MG63 (cell line): ENCODE data around the gene FEZF1. TPM values are rescaled to one million over a fixed set of nuclear protein-coding genes. Genes with fewer than 3 reads are reported as not detected.

Experiments used
- DNase-seq: peaks from one replicate; pipeline ENCODE4 v3.0.0-alpha.2; 2020
- H3K27me3 ChIP-seq: fragments of 250-450 bp; sonication (Bioruptor Pico); 2 replicates; pipeline ENCODE4 v1.5.1; 2020; ENCODE audit warnings: mild to moderate bottlenecking, moderate library complexity
- H3K36me3 ChIP-seq: fragments of 250-450 bp; sonication (Bioruptor Pico); 2 replicates; pipeline ENCODE4 v1.5.1; 2020; ENCODE audit warnings: mild to moderate bottlenecking, moderate library complexity
- H3K4me3 ChIP-seq: fragments of 250-450 bp; sonication (Bioruptor Pico); 2 replicates; pipeline ENCODE4 v1.5.1; 2020; ENCODE audit warnings: mild to moderate bottlenecking, moderate library complexity
- H3K9me3 ChIP-seq: fragments of 250-450 bp; sonication (Bioruptor Pico); 2 replicates; pipeline ENCODE4 v1.5.1; 2020; ENCODE audit warnings: mild to moderate bottlenecking, moderate library complexity
- total RNA-seq: library from RNA; depleted of rRNA; stranded (reverse); fragments of >200 nt; shearing (Covaris generic); gene quantifications from 2 replicates; pipeline ENCODE4 v1.2.3, GENCODE V29; 2014; ENCODE audit warnings: low replicate concordance; rRNA removed

The FEZF1 gene
- total RNA-seq = not detected in 2 replicates

- no peaks in the 10 kb centered on the region for H3K9me3 ChIP-seq
- 0 out of 2 replicates have a peak, but pooled peaks cover 3% of the 10 kb centered on the region for H3K27me3 ChIP-seq
- DNase-seq = no peak
- no peaks in the 10 kb centered on the region for H3K36me3 ChIP-seq
- H3K4me3 ChIP-seq = peak within 1 kb of the TSS; percentile 18; the same call in 1 of the 2 replicates
Observed at GRCh38 chr7:122304319-122304975, at the start of gene FEZF1. TSS of gene FEZF1 (minus strand) at chr7:122304750. CDS start at chr7:122304437, 313 bp downstream.

- no peak overlapping the region for H3K4me3 ChIP-seq
Observed at GRCh38 chr7:122352454-122352853, 47.9 kb upstream of the FEZF1 start.

DNA sequence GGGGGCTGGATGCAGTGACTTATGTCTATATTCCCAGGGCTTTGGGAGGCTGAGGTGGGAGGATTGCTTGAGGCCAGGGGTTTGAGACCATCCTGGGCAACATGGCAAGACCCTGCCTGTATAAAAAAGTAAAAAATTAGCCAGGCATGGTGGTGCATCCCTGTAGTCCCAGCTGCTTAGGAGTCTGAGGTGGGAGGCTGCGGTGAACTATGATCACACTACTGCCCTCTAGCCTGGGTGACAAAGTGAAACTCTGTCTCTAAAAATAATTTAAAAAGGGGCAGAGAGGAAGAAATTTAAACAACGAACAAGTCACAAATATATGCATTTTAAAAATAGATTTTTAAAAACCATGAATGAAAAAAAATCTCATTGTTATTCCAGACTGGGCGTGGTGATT lies 46.2 kb upstream of the FEZF1 start:
- Histone ChIP-seq H3K27me3 (no peaks in the 10 kb centered on the region), H3K9me3 (no peaks in the 10 kb centered on the region), H3K36me3 (no peaks in the 10 kb centered on the region), H3K4me3 (no peak overlapping the region)
- DNase-seq = no peak

More at GRCh38 chr7:122352454-122352853, 47.9 kb upstream of the FEZF1 start:
- no peaks in the 10 kb centered on the region for H3K36me3 ChIP-seq
- H3K27me3 ChIP-seq = no peaks in the 10 kb centered on the region
- no peak for DNase-seq
- no peaks in the 10 kb centered on the region for H3K9me3 ChIP-seq

- no peaks in the 10 kb centered on the region for H3K36me3 ChIP-seq
Observed at GRCh38 chr7:122344303-122344620, 39.7 kb upstream of the FEZF1 start.

DNA sequence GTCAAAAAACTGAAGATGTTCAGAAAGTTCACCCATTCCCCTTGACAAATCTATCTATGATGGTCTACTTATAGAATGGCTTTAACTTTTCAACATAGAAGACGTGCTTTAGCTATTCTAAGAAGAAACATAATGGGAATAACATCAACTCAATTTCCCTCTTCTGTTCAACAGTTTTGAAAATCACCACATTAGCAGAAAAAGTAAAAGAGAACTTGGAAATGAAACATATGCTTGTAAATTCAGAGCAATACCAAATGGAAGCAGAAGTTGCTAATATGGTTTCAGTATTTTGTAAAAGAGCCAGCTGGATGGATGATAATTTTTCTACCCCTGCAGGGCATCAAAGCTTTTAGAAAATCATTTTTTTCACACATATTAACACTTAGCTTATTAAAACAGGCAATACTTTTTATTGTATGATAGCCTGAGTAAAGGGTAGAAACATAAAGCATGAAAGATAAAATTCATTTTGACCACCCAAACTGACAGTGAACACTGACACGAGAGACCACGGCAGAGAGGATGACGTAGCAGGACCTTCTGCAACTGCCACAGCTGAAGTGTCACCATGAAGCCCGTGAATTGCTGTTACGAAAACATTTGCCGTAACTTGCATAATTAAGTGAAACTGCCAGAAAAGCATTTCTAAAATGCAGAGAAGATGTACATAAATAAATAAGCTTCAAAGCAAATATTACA lies 39.2 kb upstream of the FEZF1 start:
- H3K4me3 ChIP-seq = no peak overlapping the region
- H3K36me3 ChIP-seq = no peaks in the 10 kb centered on the region
- H3K9me3 ChIP-seq = no peaks in the 10 kb centered on the region
- H3K27me3 ChIP-seq = no peaks in the 10 kb centered on the region
- no peak for DNase-seq

More at GRCh38 chr7:122344303-122344620, 39.7 kb upstream of the FEZF1 start:
- Histone ChIP-seq H3K27me3 (no peaks in the 10 kb centered on the region), H3K9me3 (no peaks in the 10 kb centered on the region), H3K4me3 (no peak overlapping the region)
- no peak for DNase-seq

DNA sequence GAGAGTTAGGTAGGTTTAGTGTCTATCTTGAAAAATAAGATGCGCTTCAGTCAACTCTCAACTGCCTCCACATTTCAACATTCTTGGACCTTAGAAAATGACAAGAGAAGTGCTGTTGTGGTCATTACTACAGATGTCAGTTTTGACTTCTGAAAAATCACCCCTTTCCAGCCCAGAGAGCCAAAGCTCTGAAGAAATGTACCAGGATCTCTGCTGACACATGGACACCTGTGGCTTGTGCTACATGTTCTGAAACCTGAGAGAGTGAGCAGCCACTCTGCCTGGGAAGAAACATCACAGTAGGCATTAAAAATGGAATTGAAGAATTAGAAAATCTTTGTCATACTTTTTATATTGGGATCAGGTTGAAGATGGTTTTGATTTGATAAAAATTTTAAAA lies 35.9 kb upstream of the FEZF1 start:
- Histone ChIP-seq H3K36me3 (no peaks in the 10 kb centered on the region), H3K4me3 (no peak overlapping the region), H3K27me3 (no peaks in the 10 kb centered on the region), H3K9me3 (no peaks in the 10 kb centered on the region)
- DNase-seq = no peak

GRCh38 chr7:122339145-122339904 lies 34.8 kb upstream of the FEZF1 start:
- no peaks in the 10 kb centered on the region for H3K27me3 ChIP-seq
- H3K4me3 ChIP-seq = no peak overlapping the region
- no peaks in the 10 kb centered on the region for H3K36me3 ChIP-seq
- no peaks in the 10 kb centered on the region for H3K9me3 ChIP-seq
- DNase-seq = no peak

DNA sequence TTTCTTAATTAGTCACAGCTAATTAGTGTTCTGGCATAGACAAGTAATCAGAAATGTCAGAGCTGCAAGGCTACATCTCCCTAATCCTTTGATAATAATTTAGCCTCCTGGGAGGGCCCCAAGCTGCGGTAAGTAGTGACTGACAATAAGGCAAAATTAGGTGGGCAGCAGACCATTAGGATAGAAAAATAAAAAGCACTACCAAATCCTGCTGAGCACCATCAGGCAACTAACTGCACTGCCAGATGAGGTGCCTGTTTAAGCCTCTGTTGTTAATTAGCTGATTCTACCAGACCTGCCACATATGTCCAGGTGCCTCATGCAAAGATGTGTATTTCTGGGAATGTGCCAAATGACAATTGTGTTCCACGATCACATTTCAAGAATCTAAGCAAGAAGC lies 32.5 kb upstream of the FEZF1 start:
- H3K9me3 ChIP-seq = no peaks in the 10 kb centered on the region
- no peaks in the 10 kb centered on the region for H3K36me3 ChIP-seq
- H3K27me3 ChIP-seq = no peaks in the 10 kb centered on the region
- H3K4me3 ChIP-seq = no peak overlapping the region
- no peak for DNase-seq

DNA sequence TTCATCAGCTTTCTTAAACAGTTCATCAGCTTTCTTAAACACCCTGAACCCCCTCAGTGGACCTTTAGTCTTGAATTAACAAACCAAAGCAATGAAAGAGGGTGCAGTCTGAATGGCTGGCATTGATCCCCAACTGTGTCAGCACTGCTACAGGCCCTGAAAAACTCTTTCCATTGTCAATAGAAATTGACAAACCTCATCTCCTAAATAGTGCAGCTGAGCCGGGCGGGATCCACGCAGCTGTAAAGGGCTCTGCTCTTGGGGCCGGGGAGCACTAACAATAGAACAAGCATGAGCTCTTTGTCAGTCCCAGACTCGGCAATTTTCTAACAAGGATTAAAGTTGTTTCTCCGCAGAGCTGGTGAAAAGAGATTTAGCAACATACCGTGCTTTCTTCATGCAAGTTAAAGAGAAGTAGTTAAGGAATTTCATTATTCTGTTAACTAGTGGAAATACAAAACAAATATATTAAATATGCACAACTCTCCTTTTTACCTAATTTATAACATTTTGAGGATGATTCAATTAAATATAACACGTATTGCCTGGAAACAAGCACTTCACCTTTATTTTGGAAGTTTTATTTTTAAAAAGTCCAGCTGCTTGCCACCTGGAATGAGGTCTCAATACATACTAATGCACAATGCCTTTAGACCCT lies 24.7 kb upstream of the FEZF1 start:
- Histone ChIP-seq H3K9me3 (no peaks in the 10 kb centered on the region), H3K27me3 (no peaks in the 10 kb centered on the region), H3K4me3 (no peak overlapping the region), H3K36me3 (no peaks in the 10 kb centered on the region)
- DNase-seq = no peak

DNA sequence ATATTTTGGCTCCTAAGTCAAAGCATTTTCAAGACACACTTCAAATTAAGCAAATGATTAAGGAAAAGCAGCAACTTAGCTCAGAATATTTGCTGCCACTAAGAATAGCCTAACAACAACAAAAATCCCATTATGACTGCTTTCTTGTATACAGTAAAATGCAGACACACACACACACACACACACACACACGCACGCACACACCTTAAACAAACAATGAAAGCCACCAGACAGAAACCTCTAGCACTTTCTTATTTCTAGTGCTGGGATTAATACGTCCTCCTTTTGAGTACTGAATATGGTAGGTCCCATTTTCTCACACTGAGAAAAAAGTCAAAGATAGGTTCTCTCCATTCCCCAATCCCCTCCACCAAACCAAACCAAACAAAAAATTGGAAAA lies 23.4 kb upstream of the FEZF1 start:
- no peak for DNase-seq
- H3K27me3 ChIP-seq = no peaks in the 10 kb centered on the region

GRCh38 chr7:122316467-122317388 lies 12.2 kb upstream of the FEZF1 start:
- no peaks in the 10 kb centered on the region for H3K36me3 ChIP-seq
- no peaks in the 10 kb centered on the region for H3K27me3 ChIP-seq
- DNase-seq = no peak
- H3K9me3 ChIP-seq = no peaks in the 10 kb centered on the region
- H3K4me3 ChIP-seq = no peak overlapping the region

More for the DNA sequence above, 23.4 kb upstream of the FEZF1 start:
- Histone ChIP-seq H3K9me3 (no peaks in the 10 kb centered on the region), H3K4me3 (no peak overlapping the region), H3K36me3 (no peaks in the 10 kb centered on the region)

DNA sequence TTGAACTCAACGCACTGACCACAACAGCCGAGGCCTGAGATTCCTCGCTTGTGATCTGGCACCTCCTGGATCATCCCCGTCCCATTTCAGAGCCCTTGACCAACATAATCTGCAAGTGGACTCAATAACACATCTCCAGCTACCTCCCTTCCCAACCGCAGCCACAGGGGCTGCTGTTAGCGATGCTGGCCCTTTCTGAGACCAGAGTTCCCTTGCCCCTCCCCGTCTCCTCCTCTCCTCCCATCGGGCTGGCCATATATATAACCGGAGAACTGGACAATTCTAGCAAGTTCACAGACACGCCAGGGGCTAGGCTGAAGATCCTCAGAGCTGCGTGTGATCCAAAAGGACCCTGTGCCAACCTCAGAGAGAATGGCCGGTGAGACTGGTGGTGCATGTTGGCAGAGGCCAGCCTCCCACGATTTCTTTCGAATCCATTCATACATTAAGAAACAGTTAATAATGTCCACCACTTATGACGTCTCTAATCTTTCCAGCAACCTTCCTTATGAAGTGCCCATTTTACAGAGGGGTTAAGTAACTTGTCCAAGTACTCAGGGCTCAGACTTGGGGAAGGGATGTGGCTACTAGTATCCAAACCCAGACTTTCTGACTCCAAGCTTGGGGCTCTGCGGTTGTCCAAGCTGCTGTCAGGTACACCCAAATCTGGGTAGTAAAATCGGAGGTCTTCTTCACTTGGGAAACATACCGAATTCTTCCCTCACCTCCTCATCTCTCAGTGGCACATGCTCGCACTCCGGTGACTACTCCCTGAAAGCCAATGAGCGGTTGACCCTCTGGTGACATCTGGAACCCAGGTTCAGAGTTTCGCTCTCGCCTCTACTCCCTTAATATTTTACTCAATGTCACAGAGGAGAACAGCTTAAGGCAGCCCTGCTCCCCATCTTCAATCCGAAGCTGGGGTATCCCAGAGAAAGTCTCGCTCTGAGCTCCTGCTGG lies 11.2 kb upstream of the FEZF1 start:
- Histone ChIP-seq H3K36me3 (no peaks in the 10 kb centered on the region), H3K9me3 (no peaks in the 10 kb centered on the region), H3K4me3 (no peak overlapping the region), H3K27me3 (no peaks in the 10 kb centered on the region)
- no peak for DNase-seq

GRCh38 chr7:122314284-122314683 lies 9.7 kb upstream of the FEZF1 start:
- DNase-seq = no peak
- Histone ChIP-seq H3K27me3 (no peaks in the 10 kb centered on the region), H3K4me3 (no peak overlapping the region), H3K9me3 (no peaks in the 10 kb centered on the region), H3K36me3 (no peaks in the 10 kb centered on the region)

GRCh38 chr7:122312789-122313188 lies 8.2 kb upstream of the FEZF1 start:
- Histone ChIP-seq H3K36me3 (no peaks in the 10 kb centered on the region), H3K27me3 (no peaks in the 10 kb centered on the region), H3K4me3 (no peak overlapping the region), H3K9me3 (no peaks in the 10 kb centered on the region)
- no peak for DNase-seq
